ENCODE results near the gene SHTN1. TPM values are rescaled to one million over a fixed set of nuclear protein-coding genes. Genes with fewer than 3 reads are reported as not detected.

SHTN1 gene
- total and polyA plus RNA-seq, 2 experiments from 2014 or later = 6.7 to 8.0 TPM

GRCh38 chr10:116866987-116867595, 137.9 kb downstream of the SHTN1 start (continued):
- TF ChIP-seq CTCF (conservative IDR thresholded peaks at IDR 0.05; ENCODE audit: low read depth in 2 of 2) (no peak), EZH2phosphoT487 (IDR thresholded peaks at IDR 0.05; ENCODE audit: unreplicated experiment) (no peak), NANOG (IDR thresholded peaks at IDR 0.05; ENCODE audit: borderline replicate concordance) (no peak)

- Histone ChIP-seq H3K4me3 (no peak overlapping the region), H3K36me3 (ENCODE audit: insufficient read depth) (no peaks in the 10 kb centered on the region), H3K4me2 (no peak overlapping the region), H3K9me2 (ENCODE audit: insufficient read depth) (peaks cover 4% of the 10 kb centered on the region; the same call in 1 of the 2 replicates), H4K20me1 (replicated peaks; ENCODE audit: insufficient read depth) (no peaks in the 10 kb centered on the region), H3F3A (replicated peaks; ENCODE audit: low read depth) (no peaks in the 10 kb centered on the region), H3K4me1 (ENCODE audit: insufficient read depth) (peaks cover 7% of the 10 kb centered on the region; the same call in 1 of the 2 replicates), H3K79me2 (replicated peaks; ENCODE audit: insufficient read depth) (no peaks in the 10 kb centered on the region), H3K27ac (ENCODE audit: low read depth) (no peak overlapping the region), H3K27me3 (ENCODE audit: insufficient read depth) (no peaks in the 10 kb centered on the region), H2AFZ (no peak overlapping the region)
- H3K4me1 Mint-ChIP-seq = peaks cover 11% of the 10 kb centered on the region
- ATAC-seq (no peak), DNase-seq (ENCODE audit: low spot score) (no peak)
- TF ChIP-seq JUNB (IDR thresholded peaks at IDR 0.05; ENCODE audit: unreplicated experiment) (no peak), NANOG (IDR thresholded peaks at IDR 0.05; ENCODE audit: borderline replicate concordance) (no peak), REST (IDR thresholded peaks at IDR 0.05; ENCODE audit: unreplicated experiment) (no peak), STAT1 (IDR thresholded peaks at IDR 0.05; ENCODE audit: unreplicated experiment) (no peak), ETS1 (IDR thresholded peaks at IDR 0.05) (no peak), EZH2 (IDR thresholded peaks at IDR 0.05; ENCODE audit: low read depth, unreplicated experiment) (no peak), CREB1 (CRISPR knock-in tag; IDR thresholded peaks at IDR 0.05; ENCODE audit: low read depth) (no peak)
- H3K27me3 Mint-ChIP-seq (ENCODE audit: insufficient read depth, low read depth, poor library complexity) = peaks cover 2% of the 10 kb centered on the region
- H3K36me3 Mint-ChIP-seq (ENCODE audit: low read depth) = no peaks in the 10 kb centered on the region; the same call in 2 of the 3 replicates
- no peak overlapping the region for H3K4me3 Mint-ChIP-seq
- no peaks in the 10 kb centered on the region for H3K9me3 Mint-ChIP-seq
- no peak overlapping the region for H3K27ac Mint-ChIP-seq
These were observed 138.9 kb downstream of the SHTN1 start for GRCh38 chr10:116866066-116866465.
